GM10266 (cell line): Measurements from ENCODE around the gene TOR1AIP2.

ENCODE experiments used
- DNase-seq: peaks from one replicate; pipeline ENCODE4 v3.0.0; 2012; ENCODE audit errors: extremely low spot score
- CTCF ChIP-seq: IDR thresholded peaks from 2 replicates; pipeline ENCODE4 v1.5.1; 2012; ENCODE audit warnings: mild to moderate bottlenecking, low read depth; ENCODE audit not compliant: control insufficient read depth, insufficient read depth; ENCODE audit errors: missing control alignments

TOR1AIP2 gene

GRCh38 chr1:179812501-179813292 lies 64.9 kb downstream of the TOR1AIP2 start:
- DNase-seq, result no peak
- no peak for TF ChIP-seq CTCF

- TF ChIP-seq CTCF, result no peak
- DNase-seq, result no peak
Observed at GRCh38 chr1:179810367-179810715, 67.3 kb downstream of the TOR1AIP2 start.

- TF ChIP-seq CTCF, result peak; percentile 91
- peak; percentile 74 for DNase-seq
Observed at GRCh38 chr1:179809506-179810366, 67.9 kb downstream of the TOR1AIP2 start.

GRCh38 chr1:179808503-179808902 lies 69.1 kb downstream of the TOR1AIP2 start:
- DNase-seq, result no peak
- TF ChIP-seq CTCF, result no peak

- TF ChIP-seq CTCF, result no peak
- DNase-seq, result no peak
Observed at GRCh38 chr1:179807691-179808485, 69.7 kb downstream of the TOR1AIP2 start.

- TF ChIP-seq CTCF, result no peak
- no peak for DNase-seq
Observed at GRCh38 chr1:179807291-179807690, 70.3 kb downstream of the TOR1AIP2 start.

- DNase-seq, result no peak
- TF ChIP-seq CTCF, result no peak
Observed at GRCh38 chr1:179806333-179806732, 71.3 kb downstream of the TOR1AIP2 start.
